Activated CD4-positive, alpha-beta memory T cell treated with anti-CD3 and anti-CD28 coated beads, Interleukin-2, amount 10 ng/mL, durations not matched to agents 7 days and 5 days (primary cell): Measurements from ENCODE around the gene FKBP15. TPM values are rescaled to one million over a fixed set of nuclear protein-coding genes. Genes with fewer than 3 reads are reported as not detected.
"Not testable (repeated sequence)": the region's sequence is repeated elsewhere in the genome, so short reads cannot be mapped to it uniquely, and the experiment has no call there.

Experiments
- CTCF ChIA-PET: fragments of 350-600 bp; sonication (Branson Sonifier 250); formaldehyde crosslinking; loops from one replicate; lab custom pipeline; 2021; ENCODE audit warnings: antibody characterized with exemption, inconsistent platforms; lab: Charles Lee
- POLR2A ChIA-PET: fragments of 350-600 bp; sonication (Branson Sonifier 250); formaldehyde crosslinking; loops from one replicate; lab custom pipeline; 2021; ENCODE audit warnings: antibody characterized with exemption; lab: Charles Lee
- DNase-seq: peaks from one replicate; pipeline ENCODE4 v3.0.0-alpha.2; 2020
- H3K27ac Mint-ChIP-seq: one replicate; pipeline ENCODE4 v1.8.0; 2021; ENCODE audit warnings: mild to moderate bottlenecking, mixed read lengths
- H3K27me3 Mint-ChIP-seq: one replicate; pipeline ENCODE4 v1.8.0; 2021; ENCODE audit warnings: mixed read lengths
- H3K36me3 Mint-ChIP-seq: one replicate; pipeline ENCODE4 v1.8.0; 2021; ENCODE audit warnings: low read depth, mixed read lengths
- H3K4me1 Mint-ChIP-seq: one replicate; pipeline ENCODE4 v1.8.0; 2021; ENCODE audit warnings: mixed read lengths
- H3K4me3 Mint-ChIP-seq: one replicate; pipeline ENCODE4 v1.8.0; 2021; ENCODE audit warnings: mild to moderate bottlenecking, mixed read lengths
- H3K9me3 Mint-ChIP-seq: one replicate; pipeline ENCODE4 v1.8.0; 2021; ENCODE audit warnings: mixed read lengths
- total RNA-seq, 2 experiments: library from RNA; stranded (reverse); gene quantifications; one replicate each; pipeline ENCODE4 v1.2.3, GENCODE V29; 2021

FKBP15 gene
- total RNA-seq, 2 experiments from 2014 or later: 34.9 to 38.2 TPM

DNA sequence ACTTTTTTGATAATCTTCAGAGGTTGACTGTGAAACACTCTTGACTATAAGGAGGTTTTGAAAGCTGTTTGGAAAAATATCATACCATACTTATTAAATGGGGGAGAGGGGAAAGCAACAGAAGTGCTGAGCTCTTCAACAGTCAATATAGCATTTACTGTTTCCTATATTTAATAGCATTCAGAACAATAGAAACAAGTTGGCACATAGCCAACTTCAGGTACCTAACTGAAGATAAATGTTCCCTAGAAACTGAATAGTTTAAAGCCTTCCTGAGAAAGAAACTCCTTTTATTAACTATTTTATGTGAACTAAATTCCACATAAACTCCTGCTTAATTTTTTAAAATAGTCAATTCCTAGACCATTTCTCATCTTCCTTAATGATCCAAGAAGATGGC lies 26.6 kb upstream of the FKBP15 start:
- POLR2A ChIA-PET: no interaction called here
- CTCF ChIA-PET: no interaction called here
- peaks cover 7% of the 10 kb centered on the region for H3K9me3 Mint-ChIP-seq
- H3K4me3 Mint-ChIP-seq: no peak overlapping the region
- peaks cover 7% of the 10 kb centered on the region for H3K36me3 Mint-ChIP-seq
- H3K4me1 Mint-ChIP-seq: no peaks in the 10 kb centered on the region
- DNase-seq: no peak
- H3K27me3 Mint-ChIP-seq: no peaks in the 10 kb centered on the region
- H3K27ac Mint-ChIP-seq: no peak overlapping the region

- DNase-seq: no peak
- no peak overlapping the region for H3K4me3 Mint-ChIP-seq
- H3K27ac Mint-ChIP-seq: no peak overlapping the region
- H3K9me3 Mint-ChIP-seq: peaks cover 7% of the 10 kb centered on the region
- ChIA-PET CTCF (no interaction called here), POLR2A (no interaction called here)
- H3K4me1 Mint-ChIP-seq: no peaks in the 10 kb centered on the region
- H3K27me3 Mint-ChIP-seq: no peaks in the 10 kb centered on the region
- peaks cover 7% of the 10 kb centered on the region for H3K36me3 Mint-ChIP-seq
These were observed 25.9 kb upstream of the FKBP15 start for GRCh38 chr9:113246928-113247327.

- ChIA-PET CTCF (no interaction called here), POLR2A (interaction anchor here (0.6 kb wide), 1 partner anchor 102 kb away, joined by 3 read pairs; no protein-coding TSS in a partner anchor)
- no peak overlapping the region for H3K27ac Mint-ChIP-seq
- H3K4me3 Mint-ChIP-seq: no peak overlapping the region
- H3K4me1 Mint-ChIP-seq: no peaks in the 10 kb centered on the region
- peaks cover 7% of the 10 kb centered on the region for H3K36me3 Mint-ChIP-seq
- DNase-seq: no peak
- H3K27me3 Mint-ChIP-seq: no peaks in the 10 kb centered on the region
- H3K9me3 Mint-ChIP-seq: peaks cover 7% of the 10 kb centered on the region
These were observed 24.8 kb upstream of the FKBP15 start for GRCh38 chr9:113245894-113246293.

- Mint-ChIP-seq H3K27me3 (no peaks in the 10 kb centered on the region), H3K27ac (no peak overlapping the region), H3K9me3 (peaks cover 4% of the 10 kb centered on the region), H3K36me3 (peaks cover 4% of the 10 kb centered on the region), H3K4me1 (no peaks in the 10 kb centered on the region), H3K4me3 (no peak overlapping the region)
- ChIA-PET CTCF (no interaction called here), POLR2A (no interaction called here)
- no peak for DNase-seq
These were observed 23.5 kb upstream of the FKBP15 start for GRCh38 chr9:113244556-113244955.

DNA sequence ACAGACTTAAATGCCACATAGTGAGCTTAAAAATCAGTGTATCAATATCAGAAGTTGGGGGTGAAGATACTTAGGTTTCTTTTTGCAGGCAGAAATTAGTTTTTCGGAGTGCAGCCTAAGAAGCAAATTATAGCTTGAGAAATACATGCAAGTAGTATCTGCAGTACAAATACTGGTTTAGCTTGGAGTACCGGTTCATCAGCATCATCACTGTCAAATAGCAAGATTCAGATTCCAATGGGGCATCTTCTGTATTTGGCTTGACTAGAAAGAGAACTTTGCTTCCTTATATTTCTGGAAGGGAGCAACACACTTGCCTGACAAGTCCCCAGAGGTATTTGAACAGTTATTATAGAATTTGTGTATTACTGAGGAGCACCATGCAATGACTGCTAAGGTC lies 20.1 kb upstream of the FKBP15 start:
- POLR2A ChIA-PET: no interaction called here

GRCh38 chr9:113238859-113239232 lies 17.8 kb upstream of the FKBP15 start:
- CTCF ChIA-PET: no interaction called here
- no peaks in the 10 kb centered on the region for H3K9me3 Mint-ChIP-seq
- H3K27ac Mint-ChIP-seq: no peak overlapping the region
- DNase-seq: no peak
- peaks cover 3% of the 10 kb centered on the region for H3K4me1 Mint-ChIP-seq
- POLR2A ChIA-PET: interaction anchor here (1.8 kb wide), 1 partner anchor 18 kb away, joined by 6 read pairs; the partner anchor contains the start of genes FKBP15 and SLC31A1
- no peaks in the 10 kb centered on the region for H3K36me3 Mint-ChIP-seq
- H3K4me3 Mint-ChIP-seq: no peak overlapping the region
- no peaks in the 10 kb centered on the region for H3K27me3 Mint-ChIP-seq

More for the DNA sequence above, 20.1 kb upstream of the FKBP15 start:
- Mint-ChIP-seq H3K9me3 (no peaks in the 10 kb centered on the region), H3K4me1 (peaks cover 1% of the 10 kb centered on the region), H3K36me3 (no peaks in the 10 kb centered on the region), H3K4me3 (no peak overlapping the region), H3K27me3 (no peaks in the 10 kb centered on the region), H3K27ac (no peak overlapping the region)
- CTCF ChIA-PET: no interaction called here
- DNase-seq: no peak

DNA sequence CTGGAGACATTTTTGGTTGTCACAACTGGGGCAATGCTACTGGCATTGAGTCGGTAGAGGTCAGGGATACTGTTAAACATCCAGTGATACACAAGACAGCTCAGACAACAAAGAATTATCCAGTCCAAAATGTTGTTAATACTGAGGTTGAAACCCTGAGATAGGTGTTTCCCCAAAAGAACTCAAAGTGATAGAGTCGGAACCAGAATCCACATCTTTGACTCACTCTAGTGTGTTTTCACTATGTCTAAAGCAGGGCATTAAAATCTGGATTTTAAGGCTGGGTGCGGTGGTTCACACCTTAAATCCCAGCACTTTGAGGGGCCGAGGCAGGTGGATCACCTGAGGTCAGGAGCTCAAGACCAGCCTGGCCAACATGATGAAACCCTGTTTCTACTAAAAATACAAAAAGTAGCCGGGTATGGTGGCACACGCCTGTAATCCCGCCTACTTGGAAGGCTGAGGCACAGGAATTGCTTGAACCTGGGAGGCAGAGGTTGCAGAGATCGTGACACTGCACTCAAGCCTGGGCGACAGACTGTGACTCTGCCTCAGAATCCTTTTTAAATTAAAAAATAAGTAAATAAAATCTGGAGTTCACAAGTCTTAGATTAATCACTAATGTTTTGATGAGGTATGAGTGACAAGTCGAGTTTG lies 17.3 kb upstream of the FKBP15 start:
- ChIA-PET POLR2A (interaction anchor here (1.8 kb wide), 1 partner anchor 18 kb away, joined by 6 read pairs; the partner anchor contains the start of genes FKBP15 and SLC31A1), CTCF (no interaction called here)
- Mint-ChIP-seq H3K27ac (no peak overlapping the region), H3K4me1 (peaks cover 7% of the 10 kb centered on the region), H3K4me3 (no peak overlapping the region), H3K27me3 (no peaks in the 10 kb centered on the region), H3K9me3 (no peaks in the 10 kb centered on the region), H3K36me3 (no peaks in the 10 kb centered on the region)
- DNase-seq: no peak

GRCh38 chr9:113237026-113237425 lies 15.9 kb upstream of the FKBP15 start:
- no peak overlapping the region for H3K27ac Mint-ChIP-seq
- POLR2A ChIA-PET: no interaction called here
- no peak overlapping the region for H3K4me3 Mint-ChIP-seq
- no peaks in the 10 kb centered on the region for H3K9me3 Mint-ChIP-seq
- H3K27me3 Mint-ChIP-seq: no peaks in the 10 kb centered on the region
- CTCF ChIA-PET: no interaction called here
- H3K4me1 Mint-ChIP-seq: peaks cover 18% of the 10 kb centered on the region
- H3K36me3 Mint-ChIP-seq: no peaks in the 10 kb centered on the region
- no peak for DNase-seq

GRCh38 chr9:113235701-113236255 lies 14.7 kb upstream of the FKBP15 start:
- H3K36me3 Mint-ChIP-seq, H3K27ac Mint-ChIP-seq, H3K4me3 Mint-ChIP-seq, CTCF ChIA-PET, POLR2A ChIA-PET, H3K27me3 Mint-ChIP-seq, H3K9me3 Mint-ChIP-seq, DNase-seq: not testable (repeated sequence)
- H3K4me1 Mint-ChIP-seq: peaks cover 19% of the 10 kb centered on the region

DNA sequence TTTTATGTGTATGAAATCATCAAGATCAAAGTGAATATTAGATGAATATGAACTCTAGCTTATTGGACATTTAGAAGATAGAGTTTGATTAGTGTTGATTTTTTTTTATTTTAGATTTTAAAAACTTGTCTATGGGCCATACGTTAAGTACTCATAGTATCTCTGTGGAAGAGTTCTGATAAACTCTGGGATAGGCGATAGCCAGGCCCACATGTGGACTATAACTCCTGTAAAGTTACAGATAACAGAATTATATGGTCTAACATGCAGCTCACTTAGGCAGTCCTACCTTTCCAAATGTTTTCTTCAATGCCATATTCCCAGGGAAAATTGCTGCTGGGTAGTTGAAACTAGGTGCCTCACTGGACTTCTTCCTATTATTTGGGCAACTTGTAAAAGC lies 10.6 kb upstream of the FKBP15 start:
- ChIA-PET CTCF (interaction anchor here (1.0 to 1.6 kb wide), 3 partner anchors 8 to 28 kb away, joined by 3 to 5 read pairs (median 4); partner anchors contain the start of genes FKBP15 and SLC31A1), POLR2A (interaction anchor here (4.5 kb wide), 1 partner anchor 11 kb away, joined by 41 read pairs; the partner anchor contains the start of genes FKBP15 and SLC31A1)
- no peak overlapping the region for H3K27ac Mint-ChIP-seq

DNA sequence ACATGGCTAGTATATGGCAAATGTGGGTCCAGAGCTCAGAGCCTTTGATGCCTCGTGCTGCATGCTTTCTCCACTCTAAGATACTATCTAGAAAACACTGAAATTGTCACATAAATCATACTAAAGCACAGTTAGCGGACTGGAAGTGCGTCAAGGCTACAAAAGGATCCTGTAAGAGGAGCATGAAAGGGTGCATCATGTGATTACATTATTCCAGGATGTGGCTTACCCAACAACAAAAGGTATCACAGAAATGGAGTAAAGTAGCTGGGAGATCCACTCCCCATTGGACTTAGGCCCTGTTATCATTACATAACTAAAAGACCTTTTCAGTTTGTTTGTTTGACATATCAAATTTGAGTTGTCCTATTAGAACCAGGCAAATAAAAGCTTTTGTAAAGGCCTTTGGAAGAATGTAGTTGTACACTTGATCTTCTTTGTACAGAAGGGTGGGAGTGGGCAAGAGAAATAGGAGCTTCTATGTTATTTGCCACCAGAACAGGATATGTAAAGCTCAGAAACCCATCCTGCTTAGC lies 7.1 kb upstream of the FKBP15 start:
- no peaks in the 10 kb centered on the region for H3K27me3 Mint-ChIP-seq
- CTCF ChIA-PET: no interaction called here
- no peak overlapping the region for H3K4me3 Mint-ChIP-seq
- H3K36me3 Mint-ChIP-seq: peaks cover 5% of the 10 kb centered on the region
- POLR2A ChIA-PET: no interaction called here
- DNase-seq: no peak
- no peaks in the 10 kb centered on the region for H3K9me3 Mint-ChIP-seq
- peaks cover 19% of the 10 kb centered on the region for H3K4me1 Mint-ChIP-seq
- no peak overlapping the region for H3K27ac Mint-ChIP-seq

More for the DNA sequence above, 10.6 kb upstream of the FKBP15 start:
- peaks cover 23% of the 10 kb centered on the region for H3K4me1 Mint-ChIP-seq
- no peak for DNase-seq
- H3K9me3 Mint-ChIP-seq: no peaks in the 10 kb centered on the region
- no peaks in the 10 kb centered on the region for H3K36me3 Mint-ChIP-seq
- H3K27me3 Mint-ChIP-seq: no peaks in the 10 kb centered on the region
- no peak overlapping the region for H3K4me3 Mint-ChIP-seq

DNA sequence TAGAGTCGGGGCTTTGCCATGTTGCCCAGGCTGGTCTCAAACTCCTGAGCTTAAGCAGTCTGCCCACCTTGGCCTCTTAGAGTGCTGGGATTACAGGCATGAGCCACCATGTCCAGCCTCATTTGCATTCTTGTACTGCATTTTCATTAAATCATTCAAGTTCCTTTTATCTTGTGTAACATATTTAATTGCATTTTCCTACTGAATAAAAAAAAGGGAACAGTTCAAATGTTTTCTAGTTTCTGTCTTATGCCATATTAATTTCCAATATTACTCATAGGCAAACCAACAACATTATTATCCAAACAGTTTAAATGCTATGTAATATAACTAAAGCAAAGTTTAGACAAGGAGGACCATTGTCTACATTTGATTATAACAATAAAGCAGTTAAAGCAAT lies 6.4 kb upstream of the FKBP15 start:
- DNase-seq: no peak
- CTCF ChIA-PET: no interaction called here
- peaks cover 20% of the 10 kb centered on the region for H3K4me1 Mint-ChIP-seq
- POLR2A ChIA-PET: no interaction called here
- no peaks in the 10 kb centered on the region for H3K9me3 Mint-ChIP-seq
- no peaks in the 10 kb centered on the region for H3K27me3 Mint-ChIP-seq
- peaks cover 5% of the 10 kb centered on the region for H3K36me3 Mint-ChIP-seq
- no peak overlapping the region for H3K4me3 Mint-ChIP-seq
- H3K27ac Mint-ChIP-seq: no peak overlapping the region

- no peak for DNase-seq
- CTCF ChIA-PET: interaction anchor here (1.0 kb wide), 1 partner anchor 8 kb away, joined by 4 read pairs; no protein-coding TSS in a partner anchor
- Mint-ChIP-seq H3K36me3 (peaks cover 5% of the 10 kb centered on the region), H3K9me3 (no peaks in the 10 kb centered on the region), H3K4me1 (peaks cover 37% of the 10 kb centered on the region), H3K4me3 (no peak overlapping the region), H3K27me3 (no peaks in the 10 kb centered on the region), H3K27ac (no peak overlapping the region)
- POLR2A ChIA-PET: no interaction called here
These were observed 2.9 kb upstream of the FKBP15 start for GRCh38 chr9:113223963-113224362.
